ENCODE results near the gene USE1.

DNA sequence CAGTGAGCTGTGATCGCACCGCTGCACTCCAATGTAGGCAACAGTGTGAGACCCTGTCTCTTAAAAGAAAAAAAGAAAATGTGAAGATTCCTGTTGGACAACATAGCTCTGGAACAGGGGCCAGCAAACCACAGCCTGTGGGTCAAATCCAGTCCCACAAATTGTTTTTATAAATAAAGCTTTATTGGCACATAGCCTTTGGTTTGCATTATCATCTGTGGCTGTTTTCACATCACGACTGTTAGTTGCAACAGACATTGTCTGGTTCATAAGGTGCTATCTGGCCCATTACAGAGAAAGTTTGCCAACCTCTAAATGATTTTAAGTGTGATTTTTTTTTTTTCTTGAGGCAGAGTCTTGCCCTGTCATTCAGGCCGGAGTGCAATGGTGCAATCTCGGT lies 49.4 kb upstream of the USE1 start:
- TF ChIP-seq, protein P1, sequence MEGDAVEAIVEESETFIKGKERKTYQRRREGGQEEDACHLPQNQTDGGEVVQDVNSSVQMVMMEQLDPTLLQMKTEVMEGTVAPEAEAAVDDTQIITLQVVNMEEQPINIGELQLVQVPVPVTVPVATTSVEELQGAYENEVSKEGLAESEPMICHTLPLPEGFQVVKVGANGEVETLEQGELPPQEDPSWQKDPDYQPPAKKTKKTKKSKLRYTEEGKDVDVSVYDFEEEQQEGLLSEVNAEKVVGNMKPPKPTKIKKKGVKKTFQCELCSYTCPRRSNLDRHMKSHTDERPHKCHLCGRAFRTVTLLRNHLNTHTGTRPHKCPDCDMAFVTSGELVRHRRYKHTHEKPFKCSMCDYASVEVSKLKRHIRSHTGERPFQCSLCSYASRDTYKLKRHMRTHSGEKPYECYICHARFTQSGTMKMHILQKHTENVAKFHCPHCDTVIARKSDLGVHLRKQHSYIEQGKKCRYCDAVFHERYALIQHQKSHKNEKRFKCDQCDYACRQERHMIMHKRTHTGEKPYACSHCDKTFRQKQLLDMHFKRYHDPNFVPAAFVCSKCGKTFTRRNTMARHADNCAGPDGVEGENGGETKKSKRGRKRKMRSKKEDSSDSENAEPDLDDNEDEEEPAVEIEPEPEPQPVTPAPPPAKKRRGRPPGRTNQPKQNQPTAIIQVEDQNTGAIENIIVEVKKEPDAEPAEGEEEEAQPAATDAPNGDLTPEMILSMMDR (conservative IDR thresholded peaks at IDR 0.05 in 1 of 2, IDR thresholded peaks at IDR 0.05 in 1 of 2; ENCODE audit: low read depth in 1 of 2, low read length in 2 of 2), result no peak
- TF ChIP-seq EZH2 (IDR thresholded peaks at IDR 0.05; ENCODE audit: low read length, missing control alignments), result no peak

Measured in fibroblast of lung (primary cell).